NCI-H510A (cell line): ENCODE measurements around the gene IFITM5.
"Not testable (repeated sequence)": the region's sequence is repeated elsewhere in the genome, so short reads cannot be mapped to it uniquely, and the experiment has no call there.

Experiments used
- DNase-seq: peaks from one replicate; lab custom pipeline; 2025; lab: John Stamatoyannopoulos, UW

Gene IFITM5

DNA sequence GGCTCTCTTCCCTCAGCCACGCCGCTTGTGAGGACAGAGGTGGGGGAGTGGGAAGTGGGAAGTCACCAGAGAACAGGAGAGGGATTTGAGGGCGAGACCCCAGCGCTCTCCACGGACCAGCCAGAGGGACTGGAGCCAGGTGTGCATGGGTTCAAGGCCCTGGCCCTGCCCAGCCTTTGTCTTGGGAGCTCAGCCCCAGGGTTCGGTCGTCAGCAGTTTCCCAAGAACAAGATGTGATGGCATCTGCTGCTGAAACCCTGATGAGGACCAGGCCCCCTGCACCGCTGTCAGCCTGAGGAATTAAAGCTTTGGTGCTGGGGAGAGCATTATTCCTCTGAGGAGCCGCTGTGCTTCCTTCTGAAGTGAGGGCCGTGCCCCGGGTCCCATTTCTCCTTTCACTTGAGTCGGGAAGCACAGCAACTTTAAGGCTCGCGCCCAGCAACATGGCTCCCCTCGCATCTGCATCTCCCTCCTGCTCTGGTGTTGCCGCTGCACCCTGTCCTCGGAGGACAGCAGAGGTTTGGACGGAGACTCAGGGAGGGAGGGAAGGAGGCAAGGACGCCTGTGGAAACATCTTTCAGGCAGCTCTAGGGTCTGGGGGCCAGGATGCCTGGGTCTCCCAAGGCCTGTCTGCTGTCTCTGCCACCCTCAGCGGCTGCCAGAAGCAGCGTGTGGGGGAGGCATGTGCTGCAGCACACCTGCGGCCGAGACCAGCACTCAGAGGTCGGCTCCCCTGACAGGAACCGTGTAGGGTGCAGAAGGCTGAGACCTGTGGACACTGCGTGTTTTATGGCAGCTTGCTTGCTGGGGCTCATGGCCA is 3.8 kb downstream of the IFITM5 start:
- no peak for DNase-seq

DNA sequence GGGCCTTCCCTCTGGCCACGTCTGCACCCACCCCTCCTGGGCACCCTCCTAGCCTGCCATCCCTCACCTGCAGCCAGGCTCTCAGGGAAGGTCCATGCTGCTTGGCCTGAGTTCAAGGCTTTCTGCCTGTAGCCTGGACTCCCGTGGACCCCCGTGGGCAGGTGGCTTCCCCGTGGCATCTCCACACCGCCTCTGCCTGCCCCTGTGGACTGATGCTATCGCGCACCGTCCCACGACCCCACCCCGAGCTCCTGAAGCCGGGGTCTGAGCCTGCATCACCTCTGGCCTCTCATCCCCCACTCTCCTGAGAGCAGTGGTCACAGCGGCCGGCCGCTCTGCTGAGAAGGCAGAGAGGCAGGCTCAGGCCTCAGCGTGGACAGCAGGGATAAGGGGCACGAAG is 4.5 kb downstream of the IFITM5 start:
- no peak for DNase-seq

DNA sequence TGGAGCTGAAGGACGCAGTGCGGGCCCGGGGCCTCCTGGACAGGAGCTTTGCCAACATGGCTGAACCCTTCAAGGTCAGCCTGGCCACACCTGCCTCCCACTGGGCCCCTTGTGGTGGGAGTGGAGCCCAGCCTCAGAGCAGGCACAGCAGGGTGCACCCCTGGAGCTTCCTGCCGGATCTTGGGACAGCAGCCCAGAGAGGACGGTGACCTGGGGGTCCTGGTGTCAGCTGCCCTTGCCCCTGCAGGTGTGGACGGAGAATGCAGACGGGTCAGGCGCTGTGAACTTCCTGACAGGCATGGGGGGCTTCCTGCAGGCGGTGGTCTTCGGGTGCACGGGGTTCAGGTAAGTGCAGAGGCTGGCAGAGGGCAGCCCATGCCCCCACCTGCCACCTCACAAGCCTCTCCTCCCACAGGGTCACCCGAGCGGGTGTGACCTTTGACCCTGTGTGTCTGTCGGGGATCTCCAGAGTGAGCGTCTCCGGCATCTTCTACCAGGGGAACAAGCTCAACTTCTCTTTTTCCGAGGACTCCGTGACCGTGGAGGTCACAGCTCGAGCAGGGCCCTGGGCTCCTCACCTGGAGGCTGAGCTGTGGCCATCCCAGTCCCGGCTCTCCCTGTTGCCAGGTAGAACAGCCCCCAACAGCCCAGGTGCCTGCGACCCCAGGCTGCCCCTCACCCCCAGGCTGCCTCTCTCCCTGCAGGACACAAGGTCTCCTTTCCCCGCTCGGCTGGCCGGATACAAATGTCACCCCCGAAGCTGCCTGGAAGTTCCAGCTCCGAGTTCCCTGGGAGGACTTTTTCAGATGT is 5.3 kb downstream of the IFITM5 start:
- no peak for DNase-seq

DNA sequence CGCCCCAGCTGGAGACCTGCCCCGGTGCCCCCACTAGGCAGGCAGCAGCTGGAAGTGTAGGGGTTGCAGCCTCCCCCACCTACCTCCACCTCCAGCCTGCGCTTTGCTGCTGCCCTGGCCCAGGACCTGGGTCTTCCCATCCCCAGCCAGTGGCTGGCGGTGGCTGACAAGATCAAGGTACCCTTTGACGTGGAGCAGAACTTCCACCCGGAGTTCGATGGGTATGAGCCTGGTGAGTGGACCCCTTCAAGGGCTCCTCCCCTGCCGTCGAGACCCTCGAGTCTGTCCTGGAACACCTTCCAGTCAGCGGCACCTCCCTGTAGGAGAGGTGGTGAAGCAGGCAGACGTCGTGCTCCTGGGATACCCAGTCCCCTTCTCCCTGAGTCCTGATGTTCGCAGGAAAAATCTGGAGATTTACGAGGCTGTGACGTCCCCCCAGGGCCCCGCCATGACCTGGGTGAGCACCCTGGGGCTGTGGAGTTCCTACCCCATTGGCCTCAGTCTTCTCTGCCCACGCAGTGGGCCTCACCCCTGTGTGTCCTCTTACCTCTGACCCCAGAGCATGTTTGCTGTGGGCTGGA is 6.0 kb downstream of the IFITM5 start:
- DNase-seq, result no peak

DNA sequence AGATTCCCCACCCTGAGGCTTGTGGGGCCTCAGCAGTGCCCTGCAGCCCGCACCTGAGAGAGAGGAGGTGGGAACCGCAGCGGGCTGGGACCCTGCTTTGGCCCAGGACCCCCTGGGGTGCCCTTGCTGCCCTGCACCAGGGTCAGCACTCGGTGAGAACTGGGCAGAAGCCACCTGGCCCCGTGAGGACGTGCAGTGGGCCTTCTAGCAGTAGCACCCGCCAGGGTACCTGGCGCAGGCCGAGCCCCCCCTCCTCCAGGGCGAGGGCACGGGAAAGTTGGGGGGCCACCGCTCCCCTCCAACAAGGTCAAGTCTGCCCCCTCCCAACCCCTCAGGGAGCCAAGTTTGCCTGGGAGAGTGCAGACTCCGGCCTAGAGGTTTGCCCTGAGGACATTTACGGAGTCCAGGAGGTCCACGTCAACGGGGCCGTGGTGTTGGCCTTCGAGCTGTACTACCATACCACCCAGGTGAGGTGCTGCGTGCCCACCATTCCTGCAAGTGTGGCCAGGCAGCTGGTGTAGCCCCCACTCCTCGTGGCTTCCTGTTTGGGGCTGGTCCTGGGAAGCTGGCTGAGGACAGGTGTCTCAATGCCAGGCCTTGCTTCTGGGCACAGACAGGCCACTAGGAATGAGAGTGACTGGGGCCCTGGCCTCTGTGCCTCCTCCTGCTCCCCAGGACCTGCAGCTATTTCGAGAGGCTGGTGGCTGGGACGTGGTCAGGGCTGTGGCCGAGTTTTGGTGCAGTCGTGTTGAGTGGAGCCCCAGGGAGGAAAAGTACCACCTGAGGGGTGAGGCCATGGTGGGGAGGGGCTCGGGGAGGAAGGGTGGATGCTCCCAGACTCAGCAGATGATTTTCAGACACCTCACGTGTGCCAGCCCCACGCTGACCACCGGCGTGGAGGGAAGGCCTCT is 6.9 kb downstream of the IFITM5 start:
- no peak for DNase-seq

DNA sequence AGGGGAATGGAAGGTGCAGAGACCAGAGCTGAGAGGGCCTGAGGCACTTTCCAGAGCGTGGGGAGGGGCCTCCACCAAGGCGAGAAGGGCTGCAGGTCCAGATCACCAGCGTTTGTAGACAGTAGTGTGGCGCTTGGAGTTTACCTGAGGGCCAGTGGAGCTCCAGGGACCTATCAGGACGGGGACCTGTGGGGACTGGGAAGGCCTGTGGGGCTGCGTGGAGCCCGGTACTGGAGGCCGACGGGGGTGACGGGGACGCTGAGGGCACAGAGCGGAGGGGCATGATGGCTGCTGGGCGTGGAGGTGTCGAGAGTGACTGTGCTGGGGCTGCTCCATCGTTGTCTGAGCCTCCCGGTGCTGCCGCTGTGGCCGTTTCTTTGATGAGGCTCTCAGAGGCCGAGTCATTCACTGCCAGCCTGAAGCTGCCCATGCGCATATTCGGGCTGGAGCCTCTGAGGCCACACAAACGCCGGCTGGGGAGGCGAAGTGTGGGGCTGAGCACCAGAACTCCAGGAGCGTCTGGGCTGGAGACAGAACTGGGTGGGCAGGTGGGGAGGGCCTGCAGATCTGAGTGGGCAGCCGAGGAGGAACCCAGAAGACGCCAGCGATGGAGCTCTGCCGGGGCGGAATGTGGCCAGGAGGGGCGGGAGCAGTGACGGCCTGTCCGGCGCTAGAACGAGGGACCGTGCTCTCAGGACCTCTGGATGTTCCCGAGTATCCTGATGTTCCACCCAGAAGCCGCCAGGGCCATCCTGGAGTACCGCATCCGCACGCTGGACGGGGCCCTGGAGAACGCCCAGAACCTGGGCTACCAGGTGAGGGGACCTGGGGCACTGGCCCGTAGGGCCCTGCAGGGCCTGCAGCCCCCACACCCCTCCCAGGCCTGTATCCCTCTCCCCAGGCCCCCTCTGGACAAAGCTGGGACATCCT is 7.8 kb downstream of the IFITM5 start:
- DNase-seq, result no peak

- no peak for DNase-seq
These were observed 8.6 kb downstream of the IFITM5 start for GRCh38 chr11:290621-291231.

- DNase-seq, result no peak
These were observed 9.4 kb downstream of the IFITM5 start for GRCh38 chr11:289712-290620.

DNA sequence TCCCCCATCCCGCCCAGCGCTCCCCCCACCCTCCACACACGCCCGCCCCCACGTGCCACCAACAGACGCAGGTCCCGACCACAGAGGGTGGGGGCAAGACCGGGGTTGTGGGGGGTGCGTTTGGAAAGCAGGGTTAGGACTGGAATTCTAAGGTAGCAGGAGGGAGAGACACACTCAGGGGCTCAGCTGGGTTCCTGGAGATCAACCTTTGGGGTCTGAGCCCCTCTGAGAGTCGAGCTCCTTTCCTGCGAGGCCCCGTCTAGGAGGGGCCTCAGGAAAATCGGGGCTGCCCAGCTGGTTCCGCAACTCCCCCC is 10.0 kb downstream of the IFITM5 start:
- no peak for DNase-seq

GRCh38 chr11:288478-289397 is 10.6 kb downstream of the IFITM5 start, which contains the start of gene PGGHG:
Gene PGGHG, plus strand, starts transcription at chr11:289126. Its CDS starts 691 bp downstream, at chr11:289817.
- peak; percentile 32 for DNase-seq

- DNase-seq, result no peak
These were observed 11.4 kb downstream of the IFITM5 start for GRCh38 chr11:287821-288477.

DNA sequence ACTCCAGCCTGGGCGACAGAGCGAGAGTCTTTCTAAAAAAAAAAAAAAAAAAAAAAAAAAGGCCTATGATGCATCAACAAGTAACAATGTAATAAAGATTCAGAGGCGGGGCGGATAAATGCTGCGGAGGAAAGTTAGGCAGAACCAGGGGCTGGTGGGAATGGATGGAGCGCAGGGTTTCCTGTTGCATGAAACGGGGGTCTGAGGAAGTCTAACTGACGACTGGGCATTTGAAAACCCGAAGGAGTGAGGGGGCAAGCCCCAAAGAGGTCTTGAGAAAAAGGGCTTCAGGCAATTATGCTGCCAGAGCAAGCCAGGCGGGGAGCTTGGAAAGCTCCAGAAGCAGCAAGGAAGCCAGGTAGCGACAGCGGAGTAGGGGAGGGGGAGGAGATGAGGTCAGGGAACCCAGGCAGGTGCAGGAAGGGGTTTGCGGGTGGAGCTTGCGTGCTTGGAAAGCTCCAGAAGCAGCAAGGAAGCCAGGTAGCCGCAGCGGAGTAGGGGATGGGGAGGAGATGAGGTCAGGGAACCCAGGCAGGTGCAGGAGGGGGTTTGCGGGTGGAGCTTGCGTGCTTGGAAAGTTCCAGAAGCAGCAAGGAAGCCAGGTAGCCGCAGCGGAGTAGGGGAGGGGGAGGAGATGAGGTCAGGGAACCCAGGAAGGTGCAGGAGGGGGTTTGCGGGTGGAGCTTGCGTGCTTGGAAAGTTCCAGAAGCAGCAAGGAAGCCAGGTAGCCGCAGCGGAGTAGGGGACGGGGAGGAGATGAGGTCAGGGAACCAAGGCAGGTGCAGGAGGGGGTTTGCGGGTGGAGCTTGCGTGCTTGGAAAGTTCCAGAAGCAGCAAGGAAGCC is 12.1 kb downstream of the IFITM5 start:
- not testable (repeated sequence) for DNase-seq

GRCh38 chr11:285894-286220 is 13.5 kb downstream of the IFITM5 start:
- no peak for DNase-seq

DNA sequence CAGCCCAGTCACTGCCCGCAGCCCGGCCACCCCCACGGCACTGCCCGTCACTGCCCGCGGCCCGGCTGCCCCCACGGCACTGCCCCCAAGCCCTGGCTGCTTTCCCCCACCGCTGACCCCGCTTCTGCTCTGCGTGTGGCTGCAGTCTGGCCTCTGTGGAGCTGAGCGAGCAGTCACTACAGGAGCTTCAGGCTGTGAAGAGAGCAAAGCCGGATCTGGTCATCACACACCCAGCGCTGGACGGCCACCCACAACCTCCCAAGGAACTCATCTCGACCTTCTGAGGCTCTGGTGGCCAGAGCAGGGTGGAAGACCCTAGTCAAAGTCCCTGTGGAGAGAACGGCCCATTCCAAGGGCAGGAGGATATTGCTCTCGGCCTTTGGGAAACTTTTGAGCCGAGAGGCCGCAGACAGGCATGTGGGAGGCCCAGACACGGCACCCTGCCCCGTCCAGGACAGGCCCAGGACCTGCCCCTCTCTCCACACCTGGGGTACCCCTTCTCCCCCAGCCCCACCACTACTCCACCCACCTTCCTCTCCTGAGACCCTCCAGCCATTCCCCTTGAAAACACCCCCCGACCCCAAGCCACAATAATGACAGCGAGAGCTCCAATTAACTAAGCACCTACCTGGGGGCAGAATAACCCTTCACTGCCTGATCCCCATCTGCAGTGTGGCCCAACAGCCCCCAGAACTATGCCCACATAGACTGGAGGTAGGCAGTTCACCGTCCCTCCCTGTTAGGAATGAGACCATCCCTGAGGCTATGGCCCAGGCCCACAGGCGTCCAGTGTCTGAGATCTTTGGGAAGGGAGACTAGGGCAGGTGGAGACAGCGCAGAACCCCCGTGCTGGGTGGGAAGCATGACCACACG is 14.1 kb downstream of the IFITM5 start:
- no peak for DNase-seq

DNA sequence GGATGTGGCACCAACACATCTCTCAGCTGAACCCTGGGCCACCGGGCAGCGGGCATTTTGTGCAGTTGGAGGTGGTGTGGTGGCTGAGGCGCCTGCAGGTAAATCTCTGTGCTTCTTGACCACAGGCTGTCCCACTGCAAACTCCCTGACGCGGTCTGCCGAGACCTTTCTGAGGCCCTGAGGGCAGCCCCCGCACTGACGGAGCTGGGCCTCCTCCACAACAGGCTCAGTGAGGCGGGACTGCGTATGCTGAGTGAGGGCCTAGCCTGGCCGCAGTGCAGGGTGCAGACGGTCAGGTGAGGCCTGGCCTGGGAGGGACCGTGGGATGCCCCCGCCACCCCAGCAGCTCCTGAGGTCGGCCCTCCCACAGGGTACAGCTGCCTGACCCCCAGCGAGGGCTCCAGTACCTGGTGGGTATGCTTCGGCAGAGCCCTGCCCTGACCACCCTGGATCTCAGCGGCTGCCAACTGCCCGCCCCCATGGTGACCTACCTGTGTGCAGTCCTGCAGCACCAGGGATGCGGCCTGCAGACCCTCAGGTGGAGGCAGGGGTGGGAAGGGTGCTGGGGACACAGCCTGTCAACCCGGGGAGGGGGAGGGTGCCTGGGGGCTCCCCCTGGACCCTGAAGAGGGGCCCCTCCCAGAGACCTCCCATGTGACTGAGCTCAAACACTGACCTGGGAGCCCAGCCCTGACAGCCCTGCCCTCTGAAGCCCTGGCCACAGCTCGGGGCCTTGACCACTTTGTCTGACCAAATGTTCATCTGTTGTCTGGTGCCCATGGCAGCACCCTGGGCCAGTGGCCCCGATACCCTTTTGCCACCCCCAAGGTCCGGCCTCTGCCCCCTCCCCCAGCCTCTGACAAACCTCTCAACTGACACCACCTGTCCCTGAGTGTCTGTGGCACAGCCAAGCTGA is 15.0 kb downstream of the IFITM5 start:
- DNase-seq, result no peak
